ENCODE results near the gene CHCHD6.

- TF ChIP-seq, protein P1, sequence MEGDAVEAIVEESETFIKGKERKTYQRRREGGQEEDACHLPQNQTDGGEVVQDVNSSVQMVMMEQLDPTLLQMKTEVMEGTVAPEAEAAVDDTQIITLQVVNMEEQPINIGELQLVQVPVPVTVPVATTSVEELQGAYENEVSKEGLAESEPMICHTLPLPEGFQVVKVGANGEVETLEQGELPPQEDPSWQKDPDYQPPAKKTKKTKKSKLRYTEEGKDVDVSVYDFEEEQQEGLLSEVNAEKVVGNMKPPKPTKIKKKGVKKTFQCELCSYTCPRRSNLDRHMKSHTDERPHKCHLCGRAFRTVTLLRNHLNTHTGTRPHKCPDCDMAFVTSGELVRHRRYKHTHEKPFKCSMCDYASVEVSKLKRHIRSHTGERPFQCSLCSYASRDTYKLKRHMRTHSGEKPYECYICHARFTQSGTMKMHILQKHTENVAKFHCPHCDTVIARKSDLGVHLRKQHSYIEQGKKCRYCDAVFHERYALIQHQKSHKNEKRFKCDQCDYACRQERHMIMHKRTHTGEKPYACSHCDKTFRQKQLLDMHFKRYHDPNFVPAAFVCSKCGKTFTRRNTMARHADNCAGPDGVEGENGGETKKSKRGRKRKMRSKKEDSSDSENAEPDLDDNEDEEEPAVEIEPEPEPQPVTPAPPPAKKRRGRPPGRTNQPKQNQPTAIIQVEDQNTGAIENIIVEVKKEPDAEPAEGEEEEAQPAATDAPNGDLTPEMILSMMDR (IDR thresholded peaks at IDR 0.05): no peak
- TF ChIP-seq POLR2A (IDR thresholded peaks at IDR 0.05): no peak
Observed at GRCh38 chr3:126924458-126924857, 220.4 kb downstream of the CHCHD6 start.
